Endothelial cell of umbilical vein (primary cell): Measurements from ENCODE around the gene REEP5. TPM values are rescaled to one million over a fixed set of nuclear protein-coding genes. Genes with fewer than 3 reads are reported as not detected.

Experiments used
- BruUV-seq: library from RNA; stranded (reverse); fragments of 400-500 nt; replicated peaks from 2 replicates; lab custom pipeline; 2021; lab: Mats Ljungman, UMichigan
- CTCF ChIA-PET: fragments of 300-600, 350-600 bp; sonication (Branson Sonifier 250); formaldehyde crosslinking; loops from one replicate; lab custom pipeline; 2021; ENCODE audit warnings: antibody characterized with exemption, inconsistent platforms; lab: Charles Lee
- POLR2A ChIA-PET: fragments of 300-600, 350-600 bp; sonication (Branson Sonifier 250); formaldehyde crosslinking; loops from one replicate; lab custom pipeline; 2021; ENCODE audit warnings: antibody characterized with exemption, inconsistent platforms; lab: Charles Lee
- DNase-seq: peaks from one replicate; pipeline ENCODE4 v3.0.0-alpha.2; 2011; ENCODE audit warnings: low read depth, low spot score
- FAIRE-seq: peaks from 2 replicates; lab custom pipeline; 2011; peaks lifted over from hg19 to GRCh38; lab: Jason Lieb, UNC
- H2AFZ ChIP-seq: 2 replicates; pipeline ENCODE4 v1.6.0; 2012; ENCODE audit warnings: low read depth, low read length, control low read depth, inconsistent platforms
- H3K27ac ChIP-seq: 2 replicates; pipeline ENCODE4 v1.5.1; 2011; ENCODE audit warnings: low read depth, mild to moderate bottlenecking, control low read depth, low read length, moderate library complexity; ENCODE audit not compliant: insufficient read depth
- H3K27me3 ChIP-seq, 2 experiments: 2 replicates each; pipeline versions ENCODE4 v1.6.0 to v1.6.1; 2011; ENCODE audit warnings: low read length in 2 of 2, mixed read lengths in 1 of 2; ENCODE audit not compliant: control insufficient read depth in 2 of 2, insufficient read depth in 2 of 2
- H3K36me3 ChIP-seq, 2 experiments: 2 replicates in 1 of 2; 3 replicates in 1 of 2; pipeline ENCODE4 v1.5.1; 2011; ENCODE audit warnings: low read length in 2 of 2, mild to moderate bottlenecking in 1 of 2, moderate library complexity in 1 of 2; ENCODE audit not compliant: control insufficient read depth in 2 of 2, insufficient read depth in 2 of 2; ENCODE audit errors: extremely low read depth in 1 of 2
- H3K4me1 ChIP-seq: 3 replicates; pipeline ENCODE4 v1.5.1; 2011; ENCODE audit warnings: mild to moderate bottlenecking, low read length; ENCODE audit not compliant: control insufficient read depth, insufficient read depth; ENCODE audit errors: extremely low read depth
- H3K4me2 ChIP-seq: 2 replicates; pipeline ENCODE4 v1.6.1; 2011; ENCODE audit warnings: low read length, control low read depth, mixed read lengths; ENCODE audit not compliant: insufficient read depth
- H3K4me3 ChIP-seq, 3 experiments: fragments of 200-600 bp in 1 of 3; sonication (generic), shearing (Covaris generic) in 1 of 3; replicated peaks in 1 of 3; 2 replicates each; pipeline ENCODE4 v1.5.1; 2011 to 2016; ENCODE audit warnings: control low read depth in 3 of 3, low read length in 3 of 3, mild to moderate bottlenecking in 2 of 3, inconsistent platforms in 1 of 3, low read depth in 1 of 3, moderate library complexity in 1 of 3; ENCODE audit not compliant: insufficient read depth in 1 of 3
- H3K79me2 ChIP-seq: 2 replicates; pipeline ENCODE4 v1.6.0; 2012; ENCODE audit warnings: low read length, inconsistent platforms; ENCODE audit not compliant: control insufficient read depth, insufficient read depth
- H3K9ac ChIP-seq: replicated peaks from 2 replicates; pipeline ENCODE3; 2011; ENCODE audit warnings: low read length, control low read depth; ENCODE audit not compliant: insufficient read depth; ENCODE audit errors: extremely low read depth
- H3K9me1 ChIP-seq: replicated peaks from 3 replicates; pipeline ENCODE4 v1.6.0; 2011; ENCODE audit warnings: mild to moderate bottlenecking, low read length; ENCODE audit not compliant: control insufficient read depth, insufficient read depth; ENCODE audit errors: extremely low read depth
- H3K9me3 ChIP-seq: replicated peaks from 2 replicates; pipeline ENCODE4 v1.5.1; 2012; ENCODE audit warnings: low read length, inconsistent platforms; ENCODE audit not compliant: control insufficient read depth, insufficient read depth
- H4K20me1 ChIP-seq: replicated peaks from 2 replicates; pipeline ENCODE3; 2011; ENCODE audit warnings: mild to moderate bottlenecking, low read length; ENCODE audit not compliant: control insufficient read depth, insufficient read depth; ENCODE audit errors: extremely low read depth
- EZH2 ChIP-seq: IDR thresholded peaks from 2 replicates; pipeline ENCODE4 v1.6.1; 2012; ENCODE audit warnings: borderline replicate concordance, low read depth, mild to moderate bottlenecking, moderate library complexity, low read length, inconsistent platforms; ENCODE audit not compliant: severe bottlenecking
- FOS ChIP-seq: IDR thresholded peaks from 2 replicates; pipeline ENCODE4 v1.6.1; 2011; ENCODE audit warnings: mild to moderate bottlenecking, low read length, moderate library complexity, borderline replicate concordance; ENCODE audit not compliant: insufficient read depth
- GATA2 ChIP-seq: IDR thresholded peaks from 2 replicates; pipeline ENCODE4 v1.7.0; 2011; ENCODE audit warnings: low read depth, mild to moderate bottlenecking, moderate library complexity, mixed read lengths, low read length; ENCODE audit not compliant: insufficient read length, insufficient read depth
- JUN ChIP-seq: IDR thresholded peaks from 2 replicates; pipeline ENCODE4 v1.6.1; 2011; ENCODE audit warnings: borderline replicate concordance, low read depth; ENCODE audit not compliant: insufficient read length, insufficient read depth
- MYC ChIP-seq: IDR thresholded peaks from one replicate; pipeline ENCODE4 v1.6.1; 2011; ENCODE audit warnings: mild to moderate bottlenecking, low read depth, low read length
- POLR2A ChIP-seq: IDR thresholded peaks from 2 replicates; pipeline ENCODE4 v1.6.1; 2012; ENCODE audit warnings: low read depth, mild to moderate bottlenecking, control low read depth, low read length
- POLR2AphosphoS5 ChIP-seq: IDR thresholded peaks from 2 replicates; pipeline ENCODE4 v1.6.1; 2012; ENCODE audit warnings: low read depth, mild to moderate bottlenecking, control low read depth, low read length, moderate library complexity; ENCODE audit not compliant: insufficient read depth
- dilution Hi-C: fragments of 300-500 bp; cut with MboI; formaldehyde crosslinking; loops from one replicate; pipeline ENCODE4 v1.15.0; 2019; ENCODE audit warnings: low sequenced_read_pairs; ENCODE audit not compliant: extremely low pct_ligation_motif_present
- intact Hi-C: fragments of 100-400 bp; cut with micrococcal nuclease; formaldehyde crosslinking; loops from one replicate; pipeline ENCODE4 v1.10.0; 2022
- polyA plus RNA-seq, 4 experiments: library from polyadenylated mRNA; depleted of rRNA in 3 of 4; stranded (reverse) in 3 of 4; unstranded in 1 of 4; fragments of >200 nt; gene quantifications; 2 replicates each; pipeline versions ENCODE4 v1.2.1 to v1.2.3, GENCODE V29; 2011 to 2012; ENCODE audit warnings: missing spikeins in 1 of 4
- total RNA-seq: library from RNA; stranded (reverse); gene quantifications from 2 replicates; pipeline ENCODE4 v1.2.3, GENCODE V29; 2021
- TF ChIP-seq, protein P1 (sequence below), 2 donors: IDR thresholded peaks; 1 replicate in 1 of 2; 2 replicates in 1 of 2; pipeline ENCODE4 v1.5.1; 2011; ENCODE audit warnings: low read length in 2 of 2, mild to moderate bottlenecking in 2 of 2, moderate library complexity in 2 of 2, control low read depth in 1 of 2, inconsistent platforms in 1 of 2, low read depth in 1 of 2; ENCODE audit not compliant: insufficient read depth in 1 of 2; ENCODE audit errors: extremely low read depth in 1 of 2
- TF ChIP-seq, protein P2 (sequence below): IDR thresholded peaks from 2 replicates; pipeline ENCODE4 v1.6.1; 2011; ENCODE audit not compliant: insufficient read depth, insufficient read length

REEP5 gene
- total and polyA plus RNA-seq, 2 donors (not counting 3 experiments of a cell fraction or from before 2014, with no cell fraction given), result 98.0 to 163 TPM

DNA sequence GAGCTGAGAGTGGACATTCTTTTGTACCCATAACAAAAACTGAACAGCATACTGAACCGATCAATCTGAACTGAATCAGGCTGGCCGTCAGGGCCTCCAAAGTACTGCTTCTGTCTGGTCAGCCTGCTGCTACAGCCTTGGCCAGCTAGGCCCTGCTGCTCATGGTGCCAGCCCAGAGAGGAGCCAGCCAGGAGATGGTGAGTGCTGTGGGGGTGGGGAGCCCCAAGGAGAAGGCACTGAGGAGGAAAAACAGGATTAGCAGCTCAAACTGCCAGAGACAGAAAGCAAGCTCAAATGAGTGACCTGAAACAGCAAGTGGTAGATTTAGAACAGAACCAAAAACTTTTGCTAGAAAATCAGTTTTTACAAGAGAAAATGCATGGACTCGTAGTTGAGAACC is 37.0 kb downstream of the REEP5 start:
- H3K27ac ChIP-seq, result no peak overlapping the region
- H3K4me1 ChIP-seq, result no peaks in the 10 kb centered on the region
- CTCF ChIA-PET, result interaction anchor here (1.5 kb wide), 1 partner anchor 10 kb away, joined by 3 read pairs; no protein-coding TSS in a partner anchor
- no peaks in the 10 kb centered on the region for H3K9me1 ChIP-seq
- no peaks in the 10 kb centered on the region for H3K27me3 ChIP-seq
- no peak overlapping the region for H3K4me2 ChIP-seq
- dilution Hi-C loops, result no loop called here
- H3K36me3 ChIP-seq, result peaks cover 21 to 22% of the 10 kb centered on the region in 2 experiments
- H3K9ac ChIP-seq, result no peak overlapping the region
- BruUV-seq, result no TSS peak
- TF ChIP-seq MYC (no peak), FOS (no peak), GATA2 (no peak), POLR2AphosphoS5 (no peak), EZH2 (no peak), JUN (no peak), POLR2A (no peak)
- TF ChIP-seq, protein P1, sequence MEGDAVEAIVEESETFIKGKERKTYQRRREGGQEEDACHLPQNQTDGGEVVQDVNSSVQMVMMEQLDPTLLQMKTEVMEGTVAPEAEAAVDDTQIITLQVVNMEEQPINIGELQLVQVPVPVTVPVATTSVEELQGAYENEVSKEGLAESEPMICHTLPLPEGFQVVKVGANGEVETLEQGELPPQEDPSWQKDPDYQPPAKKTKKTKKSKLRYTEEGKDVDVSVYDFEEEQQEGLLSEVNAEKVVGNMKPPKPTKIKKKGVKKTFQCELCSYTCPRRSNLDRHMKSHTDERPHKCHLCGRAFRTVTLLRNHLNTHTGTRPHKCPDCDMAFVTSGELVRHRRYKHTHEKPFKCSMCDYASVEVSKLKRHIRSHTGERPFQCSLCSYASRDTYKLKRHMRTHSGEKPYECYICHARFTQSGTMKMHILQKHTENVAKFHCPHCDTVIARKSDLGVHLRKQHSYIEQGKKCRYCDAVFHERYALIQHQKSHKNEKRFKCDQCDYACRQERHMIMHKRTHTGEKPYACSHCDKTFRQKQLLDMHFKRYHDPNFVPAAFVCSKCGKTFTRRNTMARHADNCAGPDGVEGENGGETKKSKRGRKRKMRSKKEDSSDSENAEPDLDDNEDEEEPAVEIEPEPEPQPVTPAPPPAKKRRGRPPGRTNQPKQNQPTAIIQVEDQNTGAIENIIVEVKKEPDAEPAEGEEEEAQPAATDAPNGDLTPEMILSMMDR (IDR thresholded peaks at IDR 0.05; ENCODE audit: extremely low read depth in 1 of 2, insufficient read depth in 1 of 2, low read depth in 1 of 2, low read length in 2 of 2), result no peak
- TF ChIP-seq, protein P2, sequence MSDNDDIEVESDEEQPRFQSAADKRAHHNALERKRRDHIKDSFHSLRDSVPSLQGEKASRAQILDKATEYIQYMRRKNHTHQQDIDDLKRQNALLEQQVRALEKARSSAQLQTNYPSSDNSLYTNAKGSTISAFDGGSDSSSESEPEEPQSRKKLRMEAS, result no peak
- peaks cover 2% of the 10 kb centered on the region for H3K79me2 ChIP-seq
- H4K20me1 ChIP-seq, result no peaks in the 10 kb centered on the region
- intact Hi-C loops, result no loop called here
- no peak overlapping the region for H3K4me3 ChIP-seq
- no peak overlapping the region for H2AFZ ChIP-seq
- POLR2A ChIA-PET, result no interaction called here
- no peaks in the 10 kb centered on the region for H3K9me3 ChIP-seq
- DNase-seq (no peak), FAIRE-seq (no peak)
